Measurements from ENCODE around the gene GOLM1. TPM values are rescaled to one million over a fixed set of nuclear protein-coding genes. Genes with fewer than 3 reads are reported as not detected.

GOLM1 gene
- total and polyA plus RNA-seq, 4 donors, result 7.9 to 28.5 (median 13.2) TPM

DNA sequence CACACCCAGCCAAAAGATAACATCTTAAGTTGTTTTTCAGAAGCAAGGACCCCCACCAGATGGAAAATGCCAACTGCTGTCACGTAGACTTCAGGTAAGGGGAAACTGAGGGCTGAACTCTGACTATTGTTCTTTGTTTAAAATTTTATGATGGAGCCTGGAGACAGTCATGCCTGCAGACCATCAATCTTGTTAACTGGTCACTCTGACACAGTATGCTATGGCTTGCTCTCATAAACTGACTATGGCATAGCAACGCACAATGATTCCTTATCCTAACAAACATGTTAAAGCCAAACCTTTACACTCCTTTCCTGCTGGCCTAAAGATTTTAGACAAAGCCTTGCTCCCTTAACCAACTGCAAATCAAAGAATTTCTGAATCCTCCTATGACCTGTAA is 43.6 kb upstream of the GOLM1 start (continued):
- TF ChIP-seq, protein P1, sequence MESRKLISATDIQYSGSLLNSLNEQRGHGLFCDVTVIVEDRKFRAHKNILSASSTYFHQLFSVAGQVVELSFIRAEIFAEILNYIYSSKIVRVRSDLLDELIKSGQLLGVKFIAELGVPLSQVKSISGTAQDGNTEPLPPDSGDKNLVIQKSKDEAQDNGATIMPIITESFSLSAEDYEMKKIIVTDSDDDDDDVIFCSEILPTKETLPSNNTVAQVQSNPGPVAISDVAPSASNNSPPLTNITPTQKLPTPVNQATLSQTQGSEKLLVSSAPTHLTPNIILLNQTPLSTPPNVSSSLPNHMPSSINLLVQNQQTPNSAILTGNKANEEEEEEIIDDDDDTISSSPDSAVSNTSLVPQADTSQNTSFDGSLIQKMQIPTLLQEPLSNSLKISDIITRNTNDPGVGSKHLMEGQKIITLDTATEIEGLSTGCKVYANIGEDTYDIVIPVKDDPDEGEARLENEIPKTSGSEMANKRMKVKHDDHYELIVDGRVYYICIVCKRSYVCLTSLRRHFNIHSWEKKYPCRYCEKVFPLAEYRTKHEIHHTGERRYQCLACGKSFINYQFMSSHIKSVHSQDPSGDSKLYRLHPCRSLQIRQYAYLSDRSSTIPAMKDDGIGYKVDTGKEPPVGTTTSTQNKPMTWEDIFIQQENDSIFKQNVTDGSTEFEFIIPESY (IDR thresholded peaks at IDR 0.05), result no peak
- TF ChIP-seq YY1 (IDR thresholded peaks at IDR 0.05), result no peak

DNA sequence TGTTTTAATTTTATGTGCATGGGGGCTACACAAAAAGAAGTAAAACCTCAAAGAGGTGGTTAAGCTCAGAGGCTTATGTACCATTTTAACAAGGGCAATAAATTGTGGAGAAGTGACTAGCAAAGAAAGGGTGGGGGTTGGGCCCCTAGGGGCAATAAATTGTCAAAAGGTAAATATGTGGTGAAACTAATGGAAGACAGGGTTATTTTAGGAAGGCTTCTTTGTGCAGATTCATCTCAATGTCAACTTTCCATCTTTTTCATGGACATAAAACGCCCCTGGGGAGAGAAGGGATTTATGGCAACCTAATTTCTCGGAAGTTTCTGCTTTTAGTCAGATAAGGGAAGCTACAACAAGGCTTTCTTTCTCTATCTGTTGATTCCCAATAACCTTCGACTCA is 42.5 kb upstream of the GOLM1 start:
- 89% methylated on average over 3 of the region's 3 CpGs for WGBS
- Histone ChIP-seq H3K4me1 (ENCODE audit: control insufficient read depth in 4 of 4, insufficient read depth in 4 of 4, low read length in 3 of 4) (no peaks in the 10 kb centered on the region), H3K9ac (ENCODE audit: low read depth in 1 of 2, low read length in 2 of 2) (no peak overlapping the region), H3K27ac (ENCODE audit: low read depth in 1 of 2, low read length in 2 of 2) (no peak overlapping the region), H3K36me3 (ENCODE audit: control insufficient read depth in 4 of 4, insufficient read depth in 3 of 4, low read depth in 1 of 4, low read length in 3 of 4) (no peaks in the 10 kb centered on the region), H3K4me3 (ENCODE audit: low read depth in 1 of 3, low read length in 3 of 3) (no peak overlapping the region), H3K27me3 (ENCODE audit: control insufficient read depth in 4 of 4, insufficient read depth in 4 of 4, low read length in 3 of 4) (no peaks in the 10 kb centered on the region), H3K9me3 (ENCODE audit: control insufficient read depth in 4 of 4, low read length in 3 of 4) (peaks cover 0 to 2% (median 0%) of the 10 kb centered on the region in 4 donors)
- TF ChIP-seq SP1 (IDR thresholded peaks at IDR 0.05), result no peak
- no peak for TF ChIP-seq FOXA2 (IDR thresholded peaks at IDR 0.05)
- no peak for TF ChIP-seq HNF4A (conservative IDR thresholded peaks at IDR 0.05)
- no peak for TF ChIP-seq RXRA (IDR thresholded peaks at IDR 0.05)
- TF ChIP-seq, protein P2, sequence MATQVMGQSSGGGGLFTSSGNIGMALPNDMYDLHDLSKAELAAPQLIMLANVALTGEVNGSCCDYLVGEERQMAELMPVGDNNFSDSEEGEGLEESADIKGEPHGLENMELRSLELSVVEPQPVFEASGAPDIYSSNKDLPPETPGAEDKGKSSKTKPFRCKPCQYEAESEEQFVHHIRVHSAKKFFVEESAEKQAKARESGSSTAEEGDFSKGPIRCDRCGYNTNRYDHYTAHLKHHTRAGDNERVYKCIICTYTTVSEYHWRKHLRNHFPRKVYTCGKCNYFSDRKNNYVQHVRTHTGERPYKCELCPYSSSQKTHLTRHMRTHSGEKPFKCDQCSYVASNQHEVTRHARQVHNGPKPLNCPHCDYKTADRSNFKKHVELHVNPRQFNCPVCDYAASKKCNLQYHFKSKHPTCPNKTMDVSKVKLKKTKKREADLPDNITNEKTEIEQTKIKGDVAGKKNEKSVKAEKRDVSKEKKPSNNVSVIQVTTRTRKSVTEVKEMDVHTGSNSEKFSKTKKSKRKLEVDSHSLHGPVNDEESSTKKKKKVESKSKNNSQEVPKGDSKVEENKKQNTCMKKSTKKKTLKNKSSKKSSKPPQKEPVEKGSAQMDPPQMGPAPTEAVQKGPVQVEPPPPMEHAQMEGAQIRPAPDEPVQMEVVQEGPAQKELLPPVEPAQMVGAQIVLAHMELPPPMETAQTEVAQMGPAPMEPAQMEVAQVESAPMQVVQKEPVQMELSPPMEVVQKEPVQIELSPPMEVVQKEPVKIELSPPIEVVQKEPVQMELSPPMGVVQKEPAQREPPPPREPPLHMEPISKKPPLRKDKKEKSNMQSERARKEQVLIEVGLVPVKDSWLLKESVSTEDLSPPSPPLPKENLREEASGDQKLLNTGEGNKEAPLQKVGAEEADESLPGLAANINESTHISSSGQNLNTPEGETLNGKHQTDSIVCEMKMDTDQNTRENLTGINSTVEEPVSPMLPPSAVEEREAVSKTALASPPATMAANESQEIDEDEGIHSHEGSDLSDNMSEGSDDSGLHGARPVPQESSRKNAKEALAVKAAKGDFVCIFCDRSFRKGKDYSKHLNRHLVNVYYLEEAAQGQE (IDR thresholded peaks at IDR 0.05), result no peak
- no peak for TF ChIP-seq TAF1 (conservative IDR thresholded peaks at IDR 0.05)
- TF ChIP-seq, protein P3, sequence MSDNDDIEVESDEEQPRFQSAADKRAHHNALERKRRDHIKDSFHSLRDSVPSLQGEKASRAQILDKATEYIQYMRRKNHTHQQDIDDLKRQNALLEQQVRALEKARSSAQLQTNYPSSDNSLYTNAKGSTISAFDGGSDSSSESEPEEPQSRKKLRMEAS (IDR thresholded peaks at IDR 0.05), result no peak
- no peak for TF ChIP-seq HNF4G (IDR thresholded peaks at IDR 0.05)
- TF ChIP-seq, protein P4, sequence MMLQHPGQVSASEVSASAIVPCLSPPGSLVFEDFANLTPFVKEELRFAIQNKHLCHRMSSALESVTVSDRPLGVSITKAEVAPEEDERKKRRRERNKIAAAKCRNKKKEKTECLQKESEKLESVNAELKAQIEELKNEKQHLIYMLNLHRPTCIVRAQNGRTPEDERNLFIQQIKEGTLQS (IDR thresholded peaks at IDR 0.05), result no peak
- no peak for TF ChIP-seq JUND (IDR thresholded peaks at IDR 0.05)
- TF ChIP-seq NR2F2 (IDR thresholded peaks at IDR 0.05), result no peak
- TF ChIP-seq, protein P1 (IDR thresholded peaks at IDR 0.05), result no peak
- DNase-seq (ENCODE audit: low spot score), result no peak

DNA sequence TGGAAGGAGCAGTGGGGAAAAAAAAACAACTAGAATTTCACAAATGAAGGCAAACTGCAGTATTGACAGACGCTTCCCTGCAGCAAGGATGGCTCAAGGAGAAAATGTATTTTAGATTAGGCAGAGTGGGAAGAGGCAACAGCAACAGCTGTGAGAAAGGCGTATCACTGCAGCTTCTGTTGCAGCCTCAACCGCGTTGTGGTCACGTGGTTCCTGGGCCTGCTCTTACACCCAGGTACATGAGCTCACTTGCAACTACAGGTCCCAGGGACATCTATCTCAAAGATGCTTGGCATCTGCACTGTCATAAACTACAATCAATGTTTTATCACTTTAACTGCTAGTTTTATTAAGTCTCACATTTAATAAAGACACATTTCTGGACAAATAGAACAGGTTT is 36.0 kb upstream of the GOLM1 start:
- DNase-seq (ENCODE audit: low spot score), result no peak
- Histone ChIP-seq H3K36me3 (ENCODE audit: control insufficient read depth in 4 of 4, insufficient read depth in 3 of 4, low read depth in 1 of 4, low read length in 3 of 4) (no peaks in the 10 kb centered on the region), H3K4me1 (ENCODE audit: control insufficient read depth in 4 of 4, insufficient read depth in 4 of 4, low read length in 3 of 4) (no peaks in the 10 kb centered on the region), H3K9ac (ENCODE audit: low read depth in 1 of 2, low read length in 2 of 2) (no peak overlapping the region), H3K27ac (ENCODE audit: low read depth in 1 of 2, low read length in 2 of 2) (no peak overlapping the region), H3K4me3 (ENCODE audit: low read depth in 1 of 3, low read length in 3 of 3) (no peak overlapping the region), H3K9me3 (ENCODE audit: control insufficient read depth in 4 of 4, low read length in 3 of 4) (no peaks in the 10 kb centered on the region), H3K27me3 (ENCODE audit: control insufficient read depth in 4 of 4, insufficient read depth in 4 of 4, low read length in 3 of 4) (no peaks in the 10 kb centered on the region)
- TF ChIP-seq TAF1 (conservative IDR thresholded peaks at IDR 0.05), result no peak
- TF ChIP-seq RXRA (IDR thresholded peaks at IDR 0.05), result no peak
- no peak for TF ChIP-seq SP1 (IDR thresholded peaks at IDR 0.05)
- TF ChIP-seq NR2F2 (IDR thresholded peaks at IDR 0.05), result no peak
- no peak for TF ChIP-seq RAD21 (IDR thresholded peaks at IDR 0.05)
- TF ChIP-seq, protein P2 (IDR thresholded peaks at IDR 0.05), result no peak
- TF ChIP-seq FOXA1 (IDR thresholded peaks at IDR 0.05), result no peak
- TF ChIP-seq, protein P4 (IDR thresholded peaks at IDR 0.05), result no peak
- TF ChIP-seq HNF4A (conservative IDR thresholded peaks at IDR 0.05), result no peak
- TF ChIP-seq FOXA2 (IDR thresholded peaks at IDR 0.05), result no peak
- no peak for TF ChIP-seq YY1 (IDR thresholded peaks at IDR 0.05)
- TF ChIP-seq, protein P3 (IDR thresholded peaks at IDR 0.05), result no peak
- 79% methylated on average over 5 of the region's 5 CpGs for WGBS
